K562 (cell line): ENCODE data around the gene LHX3. TPM values are rescaled to one million over a fixed set of nuclear protein-coding genes. Genes with fewer than 3 reads are reported as not detected.

ENCODE experiments used
- ATAC-seq: fragments of 200-7000 bp; cut with Tn5 transposase; 3 replicates; pipeline ENCODE4 v1.9.1; 2020; ENCODE audit warnings: moderate library complexity
- BruUV-seq: library from RNA; stranded (reverse); fragments of 400-500 nt; replicated peaks from 2 replicates; lab custom pipeline; 2021; lab: Mats Ljungman, UMichigan
- CTCF ChIA-PET: fragments of 300-600 bp; formaldehyde crosslinking; extraction: SDS; loops from one replicate; lab custom pipeline; 2021; ENCODE audit warnings: low intra/inter-chr PET ratio; lab: Yijun Ruan, JAX
- POLR2A ChIA-PET: fragments of 300-600, 350-650 bp; sonication (Branson Sonifier 250); formaldehyde crosslinking; extraction: SDS; loops from one replicate; lab custom pipeline; 2021; ENCODE audit warnings: antibody characterized with exemption, inconsistent platforms; lab: Yijun Ruan, JAX
- DNase-seq, 4 experiments: peaks; one replicate each; pipeline versions ENCODE4 v3.0.0 to v3.0.0-alpha.2; 2011 to 2018; ENCODE audit warnings: low spot score in 3 of 4, mixed read lengths in 3 of 4; ENCODE audit errors: extremely low read depth in 1 of 4
- FAIRE-seq: peaks from 2 replicates; lab custom pipeline; 2011; peaks lifted over from hg19 to GRCh38; lab: Jason Lieb, UNC
- H2AFZ ChIP-seq: 2 replicates; pipeline ENCODE4 v1.6.0; 2011; ENCODE audit warnings: low read depth, low read length, control low read depth, inconsistent platforms
- H3K27ac ChIP-seq: fragments of 200-600 bp; 3 replicates; pipeline ENCODE4 v1.8.0; 2011; ENCODE audit warnings: low read depth, mild to moderate bottlenecking, control low read depth, inconsistent platforms, low read length, moderate library complexity, mixed read lengths; ENCODE audit errors: extremely low read depth
- H3K27me3 ChIP-seq, 2 experiments: fragments of 300-600 bp in 1 of 2; 2 replicates in 1 of 2; 3 replicates in 1 of 2; pipeline versions ENCODE4 v1.6.0 to v1.8.0; 2011; ENCODE audit warnings: inconsistent platforms in 2 of 2, low read length in 2 of 2, mild to moderate bottlenecking in 1 of 2, mixed read lengths in 1 of 2, moderate library complexity in 1 of 2; ENCODE audit not compliant: control insufficient read depth in 2 of 2, insufficient read depth in 2 of 2
- H3K36me3 ChIP-seq: fragments of 300-600 bp; 3 replicates; pipeline ENCODE4 v1.8.0; 2011; ENCODE audit warnings: mild to moderate bottlenecking, low read length, inconsistent platforms; ENCODE audit not compliant: control insufficient read depth, insufficient read depth
- H3K4me1 ChIP-seq, 2 experiments: fragments of 200-600 bp in 1 of 2; replicated peaks in 1 of 2; 2 replicates in 1 of 2; 3 replicates in 1 of 2; pipeline versions ENCODE4 v1.5.1 to v1.8.0; 2011; ENCODE audit warnings: inconsistent platforms in 2 of 2, low read length in 2 of 2, mild to moderate bottlenecking in 1 of 2, mixed read lengths in 1 of 2, moderate library complexity in 1 of 2; ENCODE audit not compliant: control insufficient read depth in 2 of 2, insufficient read depth in 2 of 2
- H3K4me2 ChIP-seq: 2 replicates; pipeline ENCODE4 v1.6.1; 2011; ENCODE audit warnings: low read length, control low read depth, inconsistent platforms, mixed read lengths; ENCODE audit not compliant: insufficient read depth
- H3K4me3 ChIP-seq: fragments of 200-600 bp; sonication (generic), shearing (Covaris generic); 2 replicates; pipeline ENCODE4 v1.5.1; 2016; ENCODE audit warnings: control low read depth, inconsistent platforms
- H3K79me2 ChIP-seq: fragments of 200-600 bp; 3 replicates; pipeline ENCODE4 v1.8.0; 2011; ENCODE audit warnings: low read length, inconsistent platforms; ENCODE audit not compliant: control insufficient read depth, insufficient read depth
- H3K9ac ChIP-seq, 2 experiments: 2 replicates each; pipeline versions ENCODE4 v1.6.0 to v1.6.1; 2011; ENCODE audit warnings: low read depth in 2 of 2, low read length in 2 of 2, control low read depth in 1 of 2, inconsistent platforms in 1 of 2, mild to moderate bottlenecking in 1 of 2, mixed read lengths in 1 of 2; ENCODE audit not compliant: insufficient read depth in 1 of 2
- H3K9me1 ChIP-seq: one replicate; pipeline ENCODE4 v1.6.0; 2011; ENCODE audit warnings: inconsistent platforms, mild to moderate bottlenecking, low read length, moderate library complexity; ENCODE audit not compliant: control insufficient read depth, insufficient read depth
- H3K9me3 ChIP-seq: replicated peaks from 2 replicates; pipeline ENCODE4 v1.5.1; 2011; ENCODE audit warnings: low read depth, low read length, inconsistent platforms; ENCODE audit not compliant: control insufficient read depth, insufficient read depth
- H4K20me1 ChIP-seq: replicated peaks from 2 replicates; pipeline ENCODE4 v1.6.1; 2011; ENCODE audit warnings: low read length, inconsistent platforms, mixed read lengths; ENCODE audit not compliant: control insufficient read depth, insufficient read depth
- GATA2 ChIP-seq: sonication (generic); formaldehyde crosslinking; IDR thresholded peaks from 2 replicates; pipeline ENCODE4 v1.4.0; 2020; ENCODE audit warnings: mild to moderate bottlenecking, missing genetic modification reagents
- HNRNPL ChIP-seq: fragments of 200-400 bp; formaldehyde crosslinking; IDR thresholded peaks from 2 replicates; pipeline ENCODE4 v1.6.1; 2017; ENCODE audit warnings: low read depth, mild to moderate bottlenecking, low read length
- LARP7 ChIP-seq: fragments of 450-650 bp; IDR thresholded peaks from 2 replicates; pipeline ENCODE4 v1.6.1; 2016
- PRPF4 ChIP-seq: fragments of 200-400 bp; formaldehyde crosslinking; IDR thresholded peaks from one replicate; pipeline ENCODE4 v1.6.1; 2017; ENCODE audit warnings: low read length, low read depth, mild to moderate bottlenecking; ENCODE audit not compliant: insufficient read depth, poor library complexity, severe bottlenecking
- TEAD4 ChIP-seq, 2 experiments: sonication (generic) in 1 of 2; formaldehyde crosslinking in 1 of 2; IDR thresholded peaks; 2 replicates each; pipeline versions ENCODE4 v1.6.1 to v1.8.0; 2012 to 2022; ENCODE audit warnings: borderline replicate concordance in 1 of 2, inconsistent platforms in 1 of 2, low read length in 1 of 2, mild to moderate bottlenecking in 1 of 2, missing genetic modification reagents in 1 of 2
- ZNF282 ChIP-seq: sonication (generic); formaldehyde crosslinking; IDR thresholded peaks from 2 replicates; pipeline ENCODE4 v1.8.1; 2023; ENCODE audit warnings: missing genetic modification reagents
- ZNF445 ChIP-seq: fragments of 250-450 bp; sonication (Bioruptor Pico); IDR thresholded peaks from 2 replicates; pipeline ENCODE4 v1.4.0; 2020; ENCODE audit warnings: low read depth, mild to moderate bottlenecking, moderate library complexity
- WGBS: fragments of 100-300 bp; shearing (Covaris generic); methylation state at CpG from one replicate; pipeline ENCODE4 v1.1.6; 2016; ENCODE audit warnings: low coverage, mixed read lengths; ENCODE audit not compliant: insufficient coverage; ENCODE audit errors: missing lambda C conversion rate; 5-methylcytosine and 5-hydroxymethylcytosine counted together
- in situ Hi-C: fragments of 300-500 bp; cut with MboI; formaldehyde crosslinking; loops from 4 replicates; pipeline ENCODE4 v1.15.0; 2018; ENCODE audit warnings: inconsistent platforms, mixed read lengths
- intact Hi-C: fragments of 100-400 bp; cut with micrococcal nuclease; formaldehyde crosslinking; loops from 2 replicates; pipeline ENCODE4 v1.14.2; 2022
- polyA plus RNA-seq, 8 experiments: library from polyadenylated mRNA; depleted of rRNA in 4 of 8; stranded (reverse) in 5 of 8; unstranded in 3 of 8; fragments of >200 nt; fragmentation: Nextera tagmentation in 2 of 8; fragmentation: Illumina TruSeq in 1 of 8; extraction: Ambion mirVana in 2 of 8; extraction: Trizol in 1 of 8; gene quantifications; 2 replicates each; pipeline versions ENCODE4 v1.2.1 to v1.2.3, GENCODE V29; 2011 to 2014; ENCODE audit warnings: inconsistent platforms in 1 of 8, missing spikeins in 1 of 8
- total RNA-seq, 7 experiments: library from RNA; depleted of rRNA in 6 of 7; stranded (reverse); fragments of >200 nt in 6 of 7; fragmentation: Illumina TruSeq in 2 of 7; extraction: Trizol in 2 of 7; gene quantifications; 2 replicates each; pipeline versions ENCODE4 v1.2.1 to v1.2.3, GENCODE V29; 2011 to 2021; ENCODE audit warnings: low replicate concordance in 1 of 7
- TF ChIP-seq, protein P1 (sequence below): fragments of 250-450 bp; sonication (Bioruptor Pico); IDR thresholded peaks from 2 replicates; pipeline ENCODE4 v1.4.0; 2020

Gene LHX3
- total and polyA plus RNA-seq, 9 of the 15 experiments (the other 6 are each of a cell fraction or from before 2014, with no cell fraction given), result 0.09 TPM; not detected in 8

DNA sequence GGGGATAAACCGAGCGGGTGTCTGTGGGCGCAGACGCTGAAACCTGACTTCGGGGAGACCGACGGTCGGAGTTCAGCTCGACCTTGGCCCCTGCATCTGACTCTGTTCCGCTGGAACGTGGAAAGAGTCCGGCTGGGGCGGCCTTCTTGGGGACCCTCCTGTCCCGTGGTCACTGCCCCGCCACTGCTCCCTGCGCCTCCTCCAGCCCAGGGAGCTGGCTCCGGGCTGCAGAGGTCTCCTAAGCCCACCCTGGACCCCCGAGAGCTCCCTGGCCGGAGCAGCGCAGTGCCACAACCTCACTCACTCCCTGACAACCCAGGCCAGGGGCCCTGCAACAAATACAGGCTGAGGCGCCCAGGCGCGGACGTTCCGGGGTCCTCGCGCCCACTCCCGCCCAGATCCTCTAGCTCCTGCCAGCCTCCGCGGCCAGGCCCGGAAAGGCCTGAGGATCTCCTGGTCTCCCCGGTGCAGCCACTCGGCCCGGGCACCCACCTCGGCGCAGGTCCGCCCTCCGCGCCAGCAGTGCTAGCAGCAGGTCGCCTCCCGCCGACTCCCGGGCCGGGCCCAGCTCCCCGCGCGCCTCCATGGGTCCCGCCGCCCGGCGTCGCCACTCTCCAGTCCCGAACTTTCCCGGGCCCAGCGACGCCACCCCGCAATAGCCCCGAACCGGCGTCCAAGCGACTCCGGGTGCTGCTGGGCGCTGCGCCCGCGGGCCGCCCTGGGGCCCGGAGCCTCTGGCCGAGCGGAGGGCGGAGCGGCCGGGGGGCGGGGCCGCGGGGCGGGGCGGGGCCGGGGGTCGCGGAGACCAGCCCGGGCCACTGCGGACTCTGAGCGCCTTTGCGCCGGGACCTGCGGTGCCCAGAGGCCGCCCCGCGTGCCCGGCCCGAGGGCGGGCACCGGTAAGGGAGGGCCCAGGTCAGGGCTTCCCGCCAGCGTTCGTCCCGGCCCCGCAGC lies 2.2 kb downstream of the LHX3 start:
- peaks cover 4% of the 10 kb centered on the region for H3K9me1 ChIP-seq
- FAIRE-seq, result no peak
- H3K27me3 ChIP-seq, result peaks cover 25 to 42% of the 10 kb centered on the region in 2 experiments; a peak in 4 of 5 replicates
- H3K27ac ChIP-seq, result no peak overlapping the region
- 41% methylated on average over 38 of the region's 99 CpGs for WGBS
- H3K79me2 ChIP-seq, result no peaks in the 10 kb centered on the region
- H3K36me3 ChIP-seq, result peaks cover 13% of the 10 kb centered on the region; the same call in 2 of the 3 replicates
- H4K20me1 ChIP-seq, result peaks cover 19% of the 10 kb centered on the region
- no peak overlapping the region for H3K9ac ChIP-seq
- CTCF ChIA-PET, result no interaction called here
- H3K4me2 ChIP-seq, result no peak overlapping the region
- peaks cover 18 to 72% of the 10 kb centered on the region in 2 experiments for H3K4me1 ChIP-seq
- no peaks in the 10 kb centered on the region for H3K9me3 ChIP-seq
- POLR2A ChIA-PET, result interaction anchor here (0.7 to 1.3 kb wide), 2 partner anchors 13 to 89 kb away, joined by 3 to 4 read pairs; no protein-coding TSS in a partner anchor
- no peak overlapping the region for H2AFZ ChIP-seq
- H3K4me3 ChIP-seq, result no peak overlapping the region
- in situ Hi-C loops (no loop called here), intact Hi-C loops (no loop called here)
- DNase-seq, result peak in 1 of 4 experiments; percentile 12
- TF ChIP-seq LARP7, result no peak
- TF ChIP-seq, protein P1, sequence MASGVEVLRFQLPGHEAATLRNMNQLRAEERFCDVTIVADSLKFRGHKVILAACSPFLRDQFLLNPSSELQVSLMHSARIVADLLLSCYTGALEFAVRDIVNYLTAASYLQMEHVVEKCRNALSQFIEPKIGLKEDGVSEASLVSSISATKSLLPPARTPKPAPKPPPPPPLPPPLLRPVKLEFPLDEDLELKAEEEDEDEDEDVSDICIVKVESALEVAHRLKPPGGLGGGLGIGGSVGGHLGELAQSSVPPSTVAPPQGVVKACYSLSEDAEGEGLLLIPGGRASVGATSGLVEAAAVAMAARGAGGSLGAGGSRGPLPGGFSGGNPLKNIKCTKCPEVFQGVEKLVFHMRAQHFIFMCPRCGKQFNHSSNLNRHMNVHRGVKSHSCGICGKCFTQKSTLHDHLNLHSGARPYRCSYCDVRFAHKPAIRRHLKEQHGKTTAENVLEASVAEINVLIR (CRISPR knock-in tag), result no peak
- TF ChIP-seq TEAD4 (IDR thresholded peaks at IDR 0.05; ENCODE audit: low read length), result no peak
- TF ChIP-seq TEAD4 (CRISPR knock-in tag; IDR thresholded peaks at IDR 0.05; ENCODE audit: borderline replicate concordance), result no peak
- no peak for TF ChIP-seq GATA2 (CRISPR knock-in tag)
- TF ChIP-seq PRPF4, result no peak
- TF ChIP-seq HNRNPL, result 0 out of 2 replicates have a peak, but pooled peaks have one; percentile 15
- no peak for TF ChIP-seq ZNF445 (CRISPR knock-in tag)
- TF ChIP-seq ZNF282 (CRISPR knock-in tag), result no peak
- ATAC-seq, result no peak
- BruUV-seq, result no TSS peak
